Activated CD4-positive, alpha-beta T cell treated with anti-CD3 and anti-CD28 coated beads for 1 hour (primary cell): Measurements from ENCODE around the gene KATNB1.
"Not testable (repeated sequence)": the region's sequence is repeated elsewhere in the genome, so short reads cannot be mapped to it uniquely, and the experiment has no call there.

Experiments used
- DNase-seq: peaks from one replicate; pipeline ENCODE4 v3.0.0-alpha.2; 2020

The KATNB1 gene

DNA sequence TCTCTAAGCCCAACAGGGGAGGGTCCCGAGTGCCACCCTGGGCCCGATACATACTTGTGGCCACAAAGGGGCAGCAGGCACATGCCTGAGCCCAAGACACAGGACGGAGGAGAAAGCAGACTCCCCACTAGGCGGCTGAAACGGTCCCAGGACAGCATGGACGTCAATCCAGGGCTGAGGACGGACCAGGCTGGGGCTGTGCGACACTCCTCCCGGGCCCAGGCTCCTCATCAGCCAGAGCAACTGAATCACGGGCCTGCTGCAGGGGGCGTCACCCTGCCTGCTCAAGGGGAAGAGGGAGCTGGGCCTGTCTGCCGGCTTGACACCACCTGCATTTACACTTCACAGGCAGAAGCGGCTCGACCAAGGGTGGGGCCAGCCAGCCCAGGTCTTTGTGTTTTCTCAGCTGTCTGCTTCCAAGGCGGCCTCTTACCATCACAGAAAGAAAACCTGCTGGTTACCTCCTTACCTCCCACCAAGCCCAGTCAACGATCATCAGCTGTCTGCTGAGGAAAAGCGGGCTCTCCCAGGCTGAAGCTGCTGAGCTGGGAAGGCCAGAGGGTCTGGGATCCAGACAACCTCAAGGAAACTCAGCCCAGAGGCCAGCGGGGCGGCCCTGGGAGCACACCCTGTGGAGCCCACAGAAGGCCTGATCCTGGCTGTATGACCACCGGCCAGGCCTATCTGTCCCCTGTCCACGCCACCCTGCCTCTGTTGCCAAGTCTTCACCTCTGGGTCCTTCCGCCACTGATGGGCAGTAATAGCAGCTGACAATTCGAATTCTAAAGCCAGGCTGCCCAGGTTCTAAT, 40.3 kb downstream of the KATNB1 start:
- no peak for DNase-seq

DNA sequence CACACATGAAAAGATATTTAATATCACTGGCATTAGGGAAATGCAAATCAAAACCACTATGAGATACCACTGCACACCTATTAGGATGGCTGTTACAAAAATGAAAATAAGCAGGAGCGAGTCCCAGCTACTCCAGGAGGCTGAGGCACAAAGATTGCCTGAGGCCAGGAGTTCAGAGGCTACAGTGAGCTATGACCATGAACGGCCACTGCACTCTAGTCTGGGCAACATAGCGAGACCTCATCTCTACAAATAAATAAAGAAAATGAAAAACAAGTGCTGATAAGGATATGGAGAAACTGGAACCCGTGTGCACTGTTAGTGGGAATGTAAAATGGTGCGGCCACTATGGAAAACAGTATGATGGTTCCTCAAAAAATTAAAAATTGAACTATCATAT, 43.1 kb downstream of the KATNB1 start:
- DNase-seq, result no peak

DNA sequence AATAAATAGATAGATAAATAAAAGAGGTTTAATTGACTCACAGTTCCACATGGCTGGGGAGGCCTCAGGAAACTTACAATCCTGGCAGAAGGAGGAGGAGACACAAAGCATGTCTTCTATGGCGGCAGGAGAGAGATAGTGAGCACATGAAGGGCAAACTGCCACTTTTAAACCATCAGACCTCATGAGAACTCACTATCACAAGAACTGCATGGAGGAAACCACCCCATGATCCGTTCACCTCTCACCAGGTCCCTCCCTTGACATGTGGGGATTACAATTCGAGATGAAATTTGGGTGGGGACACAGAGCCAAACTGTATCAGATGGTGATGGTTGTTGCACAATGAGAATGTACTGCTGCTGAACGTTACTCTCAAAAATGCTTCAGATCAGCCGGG, 44.3 kb downstream of the KATNB1 start:
- not testable (repeated sequence) for DNase-seq

DNA sequence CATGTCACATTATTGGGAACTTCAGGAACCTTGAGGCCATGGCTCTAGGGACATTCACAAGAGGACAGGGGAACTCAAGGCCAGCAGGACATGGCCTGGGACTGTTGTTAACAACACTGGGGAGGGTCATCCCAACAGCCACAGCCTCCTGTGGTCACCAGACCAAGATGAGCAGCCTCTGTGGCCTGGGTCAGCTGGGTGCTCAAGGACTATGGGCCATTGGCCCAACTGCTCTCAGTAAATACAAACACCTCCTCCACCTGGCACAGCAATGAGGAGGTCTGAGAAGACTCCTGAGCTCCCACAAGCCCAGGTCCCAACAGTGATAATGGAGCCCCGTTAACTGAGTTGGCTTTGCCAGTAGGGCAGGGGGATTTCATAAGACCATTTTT, 45.8 kb downstream of the KATNB1 start:
- DNase-seq, result no peak

DNA sequence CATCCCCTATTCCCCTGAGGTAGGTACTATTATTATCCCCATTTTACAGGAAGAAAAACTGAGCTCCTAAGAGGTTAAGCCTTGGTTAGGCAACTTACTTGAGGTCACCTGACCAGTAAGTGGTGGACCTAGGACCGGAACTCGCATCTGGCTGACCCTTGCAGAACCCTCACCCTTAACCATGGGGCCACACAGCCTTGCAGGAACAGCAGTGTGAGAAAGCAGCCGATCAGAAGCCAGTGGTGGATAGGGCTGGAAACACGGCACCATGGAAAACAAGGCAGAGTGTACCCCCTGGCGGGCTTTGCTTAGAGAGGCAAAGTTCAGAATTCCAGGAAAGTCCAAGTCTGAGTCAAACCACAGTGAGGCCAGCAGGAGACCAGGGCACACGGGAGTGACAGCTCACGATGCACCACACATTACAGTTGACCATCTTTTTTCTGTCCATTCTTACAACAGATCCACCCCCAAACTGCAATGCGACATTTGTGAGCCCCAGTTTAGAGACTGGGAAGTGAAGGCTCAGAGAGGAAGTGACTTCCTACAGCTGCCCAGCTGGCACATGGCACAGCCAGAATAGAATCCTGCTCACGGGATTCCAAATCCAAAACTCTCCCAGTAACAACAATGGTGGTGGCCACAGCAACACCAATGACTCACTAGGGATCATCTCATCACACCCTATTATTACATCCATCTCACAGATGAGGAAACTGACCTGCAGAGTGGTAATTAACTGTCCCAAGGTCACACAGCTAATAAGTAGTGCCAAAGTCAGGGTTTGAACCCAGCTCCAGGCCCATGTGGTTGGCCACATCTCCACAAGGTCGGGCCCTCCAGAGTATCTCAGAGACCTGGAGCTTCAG, 46.4 kb downstream of the KATNB1 start:
- DNase-seq, result no peak

DNA sequence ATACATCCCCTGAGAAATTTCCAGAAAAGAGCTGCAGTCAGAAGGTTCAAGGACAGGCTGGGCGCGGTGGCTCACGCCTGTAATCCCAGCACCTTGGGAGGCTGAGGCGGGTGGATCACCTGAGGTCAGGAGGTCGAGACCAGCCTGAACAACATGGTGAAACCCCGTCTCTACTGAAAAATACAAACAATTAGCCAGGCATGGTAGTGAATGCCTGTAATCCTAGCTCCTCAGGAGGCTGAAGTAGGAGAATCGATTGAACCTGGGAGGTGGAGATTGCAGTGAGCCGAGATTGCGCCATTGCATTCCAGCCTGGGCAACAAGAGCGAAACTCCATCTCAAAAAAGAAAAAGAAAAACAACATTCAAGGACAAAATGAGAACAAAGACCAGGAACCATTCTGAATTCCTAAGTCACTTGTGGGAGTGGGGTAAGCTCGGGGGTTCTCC, 47.1 kb downstream of the KATNB1 start:
- DNase-seq, result not testable (repeated sequence)

DNA sequence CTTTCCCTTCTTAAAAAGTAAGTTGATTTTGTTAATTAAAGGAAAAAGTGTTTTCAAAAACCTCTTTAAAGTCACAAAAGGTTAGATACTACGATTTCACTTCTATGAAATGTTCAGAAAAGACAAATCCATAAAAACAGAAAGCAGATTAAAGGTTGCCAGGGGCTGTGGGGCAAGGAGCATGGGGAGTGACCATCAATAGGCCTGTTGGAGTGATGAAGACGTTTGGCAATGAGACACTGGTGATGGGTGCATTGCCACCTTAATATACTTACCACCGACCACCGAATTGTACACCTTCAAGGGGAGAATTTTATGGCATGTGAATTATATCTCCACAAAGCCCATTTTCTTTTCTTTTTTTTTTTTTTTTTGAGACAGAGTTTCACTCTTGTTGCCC, 47.5 kb downstream of the KATNB1 start:
- DNase-seq, result no peak

DNA sequence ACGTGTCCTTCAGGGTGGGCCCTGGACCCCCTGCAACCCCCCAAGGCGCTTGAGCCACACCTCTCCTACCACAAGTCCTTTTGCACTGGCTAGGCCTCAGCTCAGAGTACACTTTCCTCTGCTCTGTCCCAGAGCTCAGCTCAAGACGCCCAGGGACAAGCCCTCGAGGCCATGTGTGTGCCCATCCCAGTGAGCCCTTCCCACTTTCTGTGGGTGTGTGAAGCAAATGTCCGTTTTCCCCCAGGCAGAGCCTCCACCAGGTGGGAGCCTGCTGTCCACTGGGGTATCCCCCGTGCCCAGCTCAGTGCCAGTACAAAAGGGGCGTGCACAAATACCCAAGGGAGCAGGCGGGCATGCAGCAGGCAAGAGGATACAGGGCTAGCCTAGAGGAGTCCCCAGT, 48.3 kb downstream of the KATNB1 start:
- DNase-seq, result no peak

DNA sequence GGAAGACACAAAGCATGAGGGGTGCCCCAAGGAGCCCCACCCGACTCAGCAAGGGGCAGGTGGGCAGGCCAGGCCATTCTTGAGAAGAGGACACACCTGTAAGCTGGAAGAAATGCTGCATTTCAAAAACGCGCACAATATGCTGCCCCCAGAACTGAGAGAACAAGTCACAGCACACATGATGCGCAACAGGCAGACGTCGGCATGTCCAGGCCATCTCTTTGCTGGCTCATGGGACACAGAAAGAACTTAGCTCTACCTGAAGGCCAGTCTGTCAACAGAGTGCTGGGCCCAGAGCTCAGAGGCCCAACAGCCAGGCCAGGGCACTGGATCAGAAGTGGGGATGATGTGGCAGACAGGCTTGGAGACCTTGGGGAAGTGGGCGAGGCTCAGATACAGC, 48.8 kb downstream of the KATNB1 start:
- DNase-seq, result no peak

DNA sequence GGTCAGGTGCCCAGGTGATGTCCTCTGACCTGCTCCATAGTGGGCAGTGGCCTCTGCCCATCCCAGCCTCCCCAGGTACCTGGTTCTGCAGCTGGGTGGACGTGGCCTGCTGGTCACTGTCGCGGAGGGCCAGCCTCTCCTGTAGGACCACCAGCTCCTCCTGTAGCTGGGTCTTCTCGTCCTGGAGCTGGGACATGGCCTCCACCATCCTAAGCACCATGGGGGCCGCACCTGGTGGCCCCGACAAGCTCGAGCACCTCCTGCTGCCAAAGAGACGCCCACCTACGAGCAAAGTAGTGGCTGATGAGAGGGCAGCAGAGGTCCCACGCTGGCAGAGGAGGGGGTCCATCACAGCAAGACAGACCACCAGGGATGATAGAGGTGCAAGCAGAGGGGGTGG, 49.8 kb downstream of the KATNB1 start:
- no peak for DNase-seq

DNA sequence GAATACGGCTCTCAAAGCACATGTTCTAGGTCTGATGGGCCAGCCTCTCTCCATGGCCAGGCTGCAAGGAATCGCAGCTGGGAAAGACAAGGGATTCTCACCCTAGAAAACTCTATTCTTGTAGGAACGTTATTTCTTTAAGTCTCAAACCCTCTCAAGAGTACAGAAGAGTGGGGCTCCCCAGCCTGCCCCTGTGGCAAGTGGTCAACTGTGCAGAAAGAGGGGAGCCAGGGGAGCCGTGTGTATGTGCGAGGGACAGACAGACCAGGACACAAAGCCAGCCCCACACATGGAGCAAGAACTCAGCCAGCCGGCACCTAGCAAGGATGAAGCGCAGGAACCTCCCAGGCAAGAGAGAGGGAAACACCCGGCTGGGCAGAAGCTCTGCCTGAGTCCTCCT, 50.4 kb downstream of the KATNB1 start:
- DNase-seq, result no peak

DNA sequence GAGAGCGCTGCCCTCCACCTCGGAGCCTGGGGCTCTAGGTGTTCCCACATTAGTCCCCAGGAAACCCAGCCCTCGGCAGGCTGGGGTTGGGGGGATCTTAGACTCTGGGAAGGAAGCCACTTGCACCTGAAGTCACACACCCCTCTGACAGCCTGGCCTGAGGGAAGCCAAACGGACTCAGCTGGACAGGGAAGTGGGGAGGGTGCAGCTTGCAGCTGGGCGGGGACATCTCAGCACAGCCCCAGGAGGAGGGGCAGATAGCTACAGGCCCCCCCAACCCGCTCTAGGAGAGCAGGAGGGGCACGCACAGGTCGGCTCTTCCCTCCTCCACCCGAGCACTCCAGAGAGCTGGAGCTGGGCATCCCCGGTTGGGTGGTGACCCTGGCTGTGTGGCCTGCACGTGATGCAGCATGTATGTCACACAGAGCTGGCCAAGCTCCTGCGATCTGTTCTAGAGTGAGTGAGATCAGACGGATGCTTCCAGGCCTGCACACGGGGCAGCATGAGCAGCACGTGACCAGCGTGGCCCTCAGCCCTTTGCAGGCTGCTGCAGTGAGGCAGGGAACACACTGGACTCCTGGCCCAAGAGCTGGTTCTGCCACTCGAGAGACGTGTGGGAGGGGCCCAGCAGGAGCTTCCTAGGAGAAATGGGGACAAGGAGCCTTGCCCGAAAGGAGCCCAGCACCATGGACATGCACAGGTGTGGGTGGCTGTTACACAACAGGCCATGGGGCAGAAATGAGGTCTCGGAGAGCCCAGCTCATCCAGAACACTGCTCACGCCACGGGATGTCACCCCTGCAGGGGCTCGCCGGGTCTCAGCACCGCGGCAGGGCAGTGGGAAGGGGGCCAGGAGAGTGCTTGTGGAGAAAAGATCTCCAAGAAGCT, 51.3 kb downstream of the KATNB1 start:
- DNase-seq, result no peak

DNA sequence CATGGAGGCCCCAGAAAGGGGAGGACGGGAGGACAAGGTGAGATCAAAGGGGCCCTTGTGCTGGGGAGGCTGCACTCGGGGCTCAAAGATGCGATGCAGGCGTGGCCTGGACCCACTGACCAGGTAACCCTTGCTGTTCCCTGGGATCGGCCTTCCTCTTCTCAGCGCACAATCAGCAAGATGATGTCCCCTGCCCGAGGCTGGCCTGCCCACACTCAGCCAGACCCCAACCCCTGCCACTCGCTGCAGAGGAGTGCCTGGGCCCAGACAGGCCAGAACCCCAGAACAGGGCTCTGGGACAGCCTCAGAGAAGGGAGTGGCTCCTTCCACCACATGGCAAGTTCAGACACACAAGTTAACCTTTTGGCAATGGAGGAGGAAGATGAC, 51.9 kb downstream of the KATNB1 start:
- DNase-seq, result no peak

DNA sequence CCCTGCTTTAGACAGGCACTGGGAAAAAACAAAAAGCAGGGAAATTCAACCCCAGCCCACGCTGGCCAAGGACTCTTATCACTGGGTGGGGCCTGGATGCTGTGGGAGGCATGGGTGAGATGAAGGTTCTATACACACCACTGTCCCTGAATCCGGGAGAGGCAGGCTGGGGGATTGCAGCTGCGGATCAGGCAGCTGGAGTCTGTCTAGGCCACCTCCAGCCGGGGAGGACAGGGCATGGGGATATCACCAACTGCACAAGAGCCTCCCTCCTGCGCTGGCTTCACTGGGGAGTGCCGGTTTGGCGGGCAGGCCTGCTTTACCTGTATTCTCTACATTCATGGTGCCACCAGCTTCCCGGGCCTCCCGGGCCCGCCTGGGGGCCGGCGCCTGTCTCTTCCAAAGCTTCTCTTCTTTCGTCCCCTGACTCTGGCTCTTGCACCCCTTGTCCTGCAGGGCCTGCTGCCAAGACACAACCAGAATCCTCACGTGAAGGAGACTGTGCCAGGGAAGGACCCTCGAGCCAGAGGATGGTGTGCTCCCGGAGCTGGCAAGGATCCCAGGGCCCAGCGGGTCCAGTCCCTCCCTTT, 52.8 kb downstream of the KATNB1 start:
- DNase-seq, result no peak

DNA sequence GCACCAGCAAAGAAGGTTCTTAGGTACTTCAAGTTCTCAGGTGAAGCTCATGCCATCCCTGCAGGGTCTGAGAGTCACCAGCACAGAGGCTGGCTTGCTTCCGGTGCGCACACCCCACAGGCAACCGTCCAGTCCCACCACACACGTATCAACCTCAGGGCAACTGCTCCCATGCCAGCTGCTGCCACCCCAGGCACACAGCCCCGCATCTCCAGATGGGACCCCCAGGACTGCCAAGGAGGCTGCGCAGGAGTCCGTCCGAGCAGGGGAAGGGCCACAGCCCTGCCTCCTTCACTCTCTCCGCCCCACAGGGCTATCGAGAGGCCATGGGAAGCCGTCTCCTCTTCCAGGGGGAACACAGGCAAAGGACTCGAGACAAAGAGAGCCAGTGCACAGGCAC, 53.4 kb downstream of the KATNB1 start:
- no peak for DNase-seq

DNA sequence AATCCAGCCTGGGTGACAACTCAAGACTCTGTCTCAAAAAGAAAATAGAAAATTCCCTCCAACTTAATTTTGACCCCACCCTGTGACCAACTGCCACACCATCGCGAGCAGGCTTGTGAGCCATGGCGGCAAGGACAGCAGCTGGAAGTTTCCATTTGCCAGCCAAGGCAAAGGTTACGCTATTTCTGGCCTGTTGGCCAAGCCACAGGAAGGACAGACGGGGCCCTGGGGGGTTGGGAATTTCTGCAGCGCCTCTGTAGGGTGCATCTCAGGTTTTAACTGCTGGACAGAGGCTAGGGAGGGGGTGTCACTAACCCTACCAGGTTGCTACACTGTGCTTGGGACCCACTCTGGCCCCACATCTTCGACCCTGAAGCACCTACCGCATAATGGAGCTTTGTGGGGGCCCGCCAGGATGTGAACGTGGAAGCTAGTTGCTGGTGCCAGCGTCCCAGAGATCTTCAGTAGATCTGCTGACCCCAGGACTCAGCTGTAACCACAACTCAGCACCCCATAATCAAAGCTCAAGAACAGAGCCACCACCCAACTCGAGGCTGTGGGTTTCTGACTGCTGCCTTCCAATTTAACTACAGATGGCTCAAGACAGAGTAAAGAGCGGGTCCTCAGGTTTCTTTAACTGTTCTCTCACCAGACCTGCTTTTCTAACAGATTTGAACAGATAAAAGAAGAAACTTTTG, 55.8 kb downstream of the KATNB1 start:
- no peak for DNase-seq

DNA sequence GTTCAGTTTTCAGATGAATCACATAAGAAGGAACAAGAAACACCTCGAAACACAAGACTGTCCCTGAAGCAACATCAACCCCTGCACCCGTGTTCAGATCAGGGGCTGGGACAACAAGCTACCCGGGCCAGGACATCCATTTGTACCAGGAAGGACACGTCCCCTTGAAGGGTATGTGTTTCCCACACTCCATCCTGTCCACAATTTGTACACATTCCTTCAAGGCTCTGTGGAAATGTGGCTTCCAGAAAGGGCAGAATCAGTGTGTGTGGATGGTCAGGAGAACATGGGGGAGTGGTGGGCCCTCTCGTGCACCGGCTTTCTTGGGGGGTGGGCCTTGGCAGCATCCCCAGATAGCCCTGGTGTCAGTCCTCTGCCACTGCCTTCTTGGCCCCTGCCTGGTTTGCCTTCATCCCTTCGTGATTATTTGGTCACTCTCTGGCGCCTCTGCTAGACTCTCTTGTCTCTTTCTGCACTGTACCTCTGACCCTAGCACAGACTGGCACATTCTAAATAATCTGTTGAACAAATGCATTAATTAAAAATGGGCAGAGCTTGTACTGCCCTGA, 56.4 kb downstream of the KATNB1 start:
- DNase-seq, result no peak

DNA sequence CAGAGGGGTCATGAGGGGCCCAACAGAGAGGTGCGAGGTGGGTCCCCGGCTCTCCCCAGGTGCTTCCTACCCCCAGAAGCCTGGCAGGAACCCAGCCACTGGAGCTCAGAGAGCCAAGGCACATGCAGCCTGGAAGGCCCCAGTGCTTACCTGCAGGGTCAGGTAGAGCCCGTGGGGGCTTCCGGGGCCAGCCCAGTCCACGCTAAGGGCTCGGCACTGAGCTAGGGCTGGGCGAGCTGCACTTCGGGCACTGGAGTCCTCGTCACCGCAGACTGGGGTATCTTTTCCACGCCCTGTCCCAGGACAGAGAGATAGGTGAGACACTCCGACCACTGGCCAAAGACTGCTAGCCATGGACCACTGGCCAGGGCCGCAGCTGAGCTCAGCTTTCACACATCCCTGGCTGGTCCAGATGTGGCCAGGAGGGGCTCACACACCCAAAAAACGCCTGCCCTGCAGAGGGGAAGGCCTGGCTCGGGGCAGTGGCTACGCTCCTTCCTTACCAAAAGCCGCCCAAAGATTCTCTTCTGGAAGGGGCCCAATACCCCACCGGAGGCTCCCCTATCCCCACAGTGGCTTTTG, 59.4 kb downstream of the KATNB1 start:
- no peak for DNase-seq

DNA sequence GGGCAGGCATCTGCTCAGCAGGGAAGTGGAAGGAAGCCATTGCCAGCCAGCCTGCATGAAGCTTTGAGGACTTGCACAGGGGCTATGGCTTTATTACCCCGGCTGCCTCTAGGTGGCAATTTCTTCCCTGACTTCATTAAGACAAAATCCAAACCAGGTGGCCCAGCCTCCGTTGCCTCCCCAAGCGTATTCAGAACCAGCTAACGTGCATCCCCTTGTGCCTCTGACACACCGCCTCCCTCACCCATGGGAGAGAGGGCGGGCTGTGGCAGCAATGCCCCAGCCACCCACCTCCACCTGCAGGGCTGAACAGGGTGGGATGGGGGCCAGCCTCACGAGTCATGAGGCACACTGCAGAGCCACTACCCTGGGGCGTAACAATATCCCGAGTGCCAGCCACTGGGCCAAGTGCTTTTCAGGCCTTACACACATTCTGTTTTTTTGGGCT, 59.9 kb downstream of the KATNB1 start:
- DNase-seq, result no peak

DNA sequence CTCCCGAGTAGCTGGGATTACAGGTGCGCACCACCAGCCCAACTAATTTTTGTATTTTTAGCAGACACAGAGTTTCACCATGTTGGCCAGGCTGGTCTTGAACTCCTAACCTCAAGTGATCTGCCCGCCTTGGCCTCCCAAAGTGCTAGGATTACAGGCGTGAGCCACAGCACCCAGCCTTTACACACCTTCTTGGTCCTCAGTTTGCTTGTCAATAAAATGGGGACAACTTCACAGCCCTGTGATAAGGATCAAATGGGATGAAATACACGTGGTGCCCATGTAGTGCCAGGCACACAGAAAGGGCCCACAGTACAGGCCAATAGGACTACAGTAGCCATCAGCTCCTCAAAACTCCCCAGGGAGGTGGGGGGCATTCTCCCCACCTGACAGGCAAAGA, 60.4 kb downstream of the KATNB1 start:
- not testable (repeated sequence) for DNase-seq

DNA sequence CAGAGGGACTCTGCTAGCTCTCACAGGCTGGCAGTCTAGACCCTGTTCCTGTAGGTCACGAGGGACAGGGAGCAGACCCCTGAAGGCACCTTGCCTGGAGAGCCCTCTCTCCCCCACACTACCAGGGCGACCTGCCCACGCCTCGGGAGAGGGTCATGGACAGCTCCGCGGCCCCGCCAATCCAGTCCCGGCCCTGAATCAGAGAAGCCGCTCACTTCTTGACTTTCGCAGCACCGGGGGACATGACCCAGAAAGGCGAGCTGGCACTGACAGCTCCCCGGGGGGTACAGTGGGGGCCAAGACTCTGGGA, 61.6 kb downstream of the KATNB1 start:
- no peak for DNase-seq
